ENCODE measurements around the gene RNF34.

DNA sequence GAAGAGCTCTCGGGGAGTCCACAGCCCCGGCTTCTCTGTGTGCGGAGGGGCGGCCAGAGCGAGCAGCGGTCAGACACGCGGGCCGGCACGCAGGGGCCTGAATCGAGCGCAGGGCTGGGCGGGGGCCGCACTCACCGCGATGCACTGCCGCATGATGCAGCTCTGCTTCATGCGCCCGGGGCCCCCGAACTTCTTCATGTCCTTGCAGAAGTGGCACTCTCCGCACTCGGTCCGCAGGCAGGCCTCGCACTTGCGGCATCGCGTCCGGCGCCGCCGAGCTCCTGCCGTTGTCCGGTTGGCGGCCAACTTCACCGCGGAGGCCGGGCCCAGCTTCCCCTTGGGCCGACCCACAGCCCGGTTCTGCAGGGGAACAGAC, 53.1 kb downstream of the RNF34 start:
- TF ChIP-seq, protein P1, sequence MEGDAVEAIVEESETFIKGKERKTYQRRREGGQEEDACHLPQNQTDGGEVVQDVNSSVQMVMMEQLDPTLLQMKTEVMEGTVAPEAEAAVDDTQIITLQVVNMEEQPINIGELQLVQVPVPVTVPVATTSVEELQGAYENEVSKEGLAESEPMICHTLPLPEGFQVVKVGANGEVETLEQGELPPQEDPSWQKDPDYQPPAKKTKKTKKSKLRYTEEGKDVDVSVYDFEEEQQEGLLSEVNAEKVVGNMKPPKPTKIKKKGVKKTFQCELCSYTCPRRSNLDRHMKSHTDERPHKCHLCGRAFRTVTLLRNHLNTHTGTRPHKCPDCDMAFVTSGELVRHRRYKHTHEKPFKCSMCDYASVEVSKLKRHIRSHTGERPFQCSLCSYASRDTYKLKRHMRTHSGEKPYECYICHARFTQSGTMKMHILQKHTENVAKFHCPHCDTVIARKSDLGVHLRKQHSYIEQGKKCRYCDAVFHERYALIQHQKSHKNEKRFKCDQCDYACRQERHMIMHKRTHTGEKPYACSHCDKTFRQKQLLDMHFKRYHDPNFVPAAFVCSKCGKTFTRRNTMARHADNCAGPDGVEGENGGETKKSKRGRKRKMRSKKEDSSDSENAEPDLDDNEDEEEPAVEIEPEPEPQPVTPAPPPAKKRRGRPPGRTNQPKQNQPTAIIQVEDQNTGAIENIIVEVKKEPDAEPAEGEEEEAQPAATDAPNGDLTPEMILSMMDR (IDR thresholded peaks at IDR 0.05 in 4 of 5, conservative IDR thresholded peaks at IDR 0.05 in 1 of 5): no peak
- TF ChIP-seq POLR2A (IDR thresholded peaks at IDR 0.05): no peak
